ENCODE data around the gene PPP2R2C. TPM values are rescaled to one million over a fixed set of nuclear protein-coding genes. Genes with fewer than 3 reads are reported as not detected.

The PPP2R2C gene
- total RNA-seq, 4 donors from 2014 or later: 0.50 to 2.7 (median 1.4) TPM

DNA sequence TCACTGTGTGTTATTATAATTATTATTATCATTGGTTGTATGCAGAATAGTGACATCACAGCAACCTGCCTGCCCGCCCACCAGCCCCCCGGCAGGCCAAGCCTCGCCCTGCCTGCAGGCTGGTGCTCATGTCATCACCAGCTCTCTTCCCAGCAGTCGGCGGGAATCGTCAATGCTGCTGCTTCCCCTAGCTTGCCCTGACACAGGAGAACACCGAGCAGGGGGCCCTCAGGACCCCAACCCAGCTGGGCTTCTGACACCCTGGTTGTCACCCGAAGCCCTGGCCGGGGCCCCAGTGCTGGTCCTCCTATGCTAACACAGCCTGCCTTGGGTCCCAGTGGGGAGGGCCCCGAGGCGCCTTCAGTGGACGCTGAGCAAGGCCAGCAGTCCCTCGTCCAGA is 100.6 kb downstream of the PPP2R2C start:
- Histone ChIP-seq H3K4me1 (no peaks in the 10 kb centered on the region), H3K4me3 (no peak overlapping the region), H3K9me3 (no peaks in the 10 kb centered on the region), H3K27me3 (peaks cover 0 to 43% (median 0%) of the 10 kb centered on the region in 4 donors), H3K36me3 (no peaks in the 10 kb centered on the region), H3K27ac (replicated peaks in 1 of 4) (no peak overlapping the region)
- 93% methylated on average over 11 of the region's 13 CpGs for whole genome bisulfite sequencing
- no peak for TF ChIP-seq POLR2AphosphoS5 (IDR thresholded peaks at IDR 0.05)
- no peak for TF ChIP-seq EP300 (IDR thresholded peaks at IDR 0.05)
- no peak for TF ChIP-seq POLR2A (IDR thresholded peaks at IDR 0.05; ENCODE audit: low read depth)
- TF ChIP-seq CTCF (IDR thresholded peaks at IDR 0.05): no peak
- DNase-seq (ENCODE audit: extremely low spot score): no peak
- intact Hi-C loops (cut with DNase I): no loop called here

- no peaks in the 10 kb centered on the region for H3K9me3 ChIP-seq
- WGBS: 83% methylated on average over 4 of the region's 5 CpGs
- no peak for DNase-seq (ENCODE audit: extremely low spot score)
- H3K27me3 ChIP-seq: peaks cover 0 to 45% (median 0%) of the 10 kb centered on the region in 4 donors
- no peak for TF ChIP-seq POLR2A (IDR thresholded peaks at IDR 0.05; ENCODE audit: low read depth)
- no peak for TF ChIP-seq CTCF (IDR thresholded peaks at IDR 0.05)
- no peak for TF ChIP-seq POLR2AphosphoS5 (IDR thresholded peaks at IDR 0.05)
- no peak overlapping the region for H3K27ac ChIP-seq (replicated peaks in 1 of 4)
- H3K36me3 ChIP-seq: no peaks in the 10 kb centered on the region
- H3K4me1 ChIP-seq: no peaks in the 10 kb centered on the region
- intact Hi-C loops (cut with DNase I): no loop called here
- H3K4me3 ChIP-seq: no peak overlapping the region
Measured at GRCh38 chr4:6371271-6371670, 101.1 kb downstream of the PPP2R2C start.

GRCh38 chr4:6369924-6370645 is 102.3 kb downstream of the PPP2R2C start:
- H3K4me3 ChIP-seq: no peak overlapping the region
- no peaks in the 10 kb centered on the region for H3K9me3 ChIP-seq
- H3K27ac ChIP-seq (replicated peaks in 1 of 4): no peak overlapping the region
- intact Hi-C loops (cut with DNase I): no loop called here
- 59% methylated on average over 12 of the region's 17 CpGs for WGBS
- no peaks in the 10 kb centered on the region for H3K4me1 ChIP-seq
- H3K36me3 ChIP-seq: no peaks in the 10 kb centered on the region
- TF ChIP-seq CTCF (IDR thresholded peaks at IDR 0.05) (no peak), POLR2A (IDR thresholded peaks at IDR 0.05; ENCODE audit: low read depth) (no peak), EP300 (IDR thresholded peaks at IDR 0.05) (no peak), POLR2AphosphoS5 (IDR thresholded peaks at IDR 0.05) (no peak)
- H3K27me3 ChIP-seq: peaks cover 0 to 45% (median 0%) of the 10 kb centered on the region in 4 donors
- no peak for DNase-seq (ENCODE audit: extremely low spot score)

DNA sequence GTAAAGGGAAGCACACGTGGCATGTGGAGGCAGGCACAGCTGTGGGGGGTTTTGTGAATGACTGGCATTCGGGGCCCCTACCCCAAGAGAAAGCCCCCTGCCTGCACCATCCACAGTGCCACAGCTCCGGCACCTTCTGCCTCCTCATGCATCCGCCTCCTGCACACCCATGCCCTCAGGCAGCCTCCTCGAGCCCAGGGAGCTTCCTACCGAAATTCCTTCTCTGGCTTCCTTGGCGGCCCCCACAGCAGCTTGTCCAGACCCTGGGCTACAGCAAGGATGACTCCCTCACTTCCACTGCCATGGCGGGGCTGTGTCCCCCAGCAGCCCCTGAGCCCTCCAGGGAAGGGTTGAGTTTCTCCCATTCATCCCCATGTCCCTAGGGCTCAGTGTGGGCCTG is 102.9 kb downstream of the PPP2R2C start:
- no peak overlapping the region for H3K4me3 ChIP-seq
- H3K27ac ChIP-seq (replicated peaks in 1 of 4): no peak overlapping the region
- H3K36me3 ChIP-seq: no peaks in the 10 kb centered on the region
- DNase-seq (ENCODE audit: extremely low spot score): no peak
- 59% methylated on average over 5 of the region's 8 CpGs for WGBS
- H3K9me3 ChIP-seq: no peaks in the 10 kb centered on the region
- intact Hi-C loops (cut with DNase I): no loop called here
- TF ChIP-seq POLR2A (IDR thresholded peaks at IDR 0.05; ENCODE audit: low read depth) (no peak), EP300 (IDR thresholded peaks at IDR 0.05) (no peak), CTCF (IDR thresholded peaks at IDR 0.05) (no peak), POLR2AphosphoS5 (IDR thresholded peaks at IDR 0.05) (no peak)
- no peaks in the 10 kb centered on the region for H3K4me1 ChIP-seq
- H3K27me3 ChIP-seq: peaks cover 0 to 47% (median 0%) of the 10 kb centered on the region in 4 donors

DNA sequence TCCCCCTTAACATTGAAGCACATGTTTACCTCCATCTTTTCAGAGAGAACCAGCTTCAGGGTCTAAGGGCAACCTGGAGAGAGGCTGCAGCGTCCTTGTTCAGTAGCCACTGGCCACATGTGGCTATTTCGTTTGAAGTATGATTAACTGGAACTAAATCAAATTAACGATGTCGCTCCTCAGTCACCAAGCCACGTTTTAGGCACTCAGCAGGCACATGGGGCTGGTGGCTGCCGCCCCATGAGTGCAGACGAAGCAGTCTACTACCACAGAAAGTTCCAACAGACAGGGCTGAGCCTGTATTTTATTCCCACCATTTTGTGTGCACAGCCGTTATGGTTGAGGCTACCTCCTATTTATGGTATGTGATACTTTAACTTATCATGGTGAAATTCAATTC is 103.4 kb downstream of the PPP2R2C start:
- 71% methylated on average over 8 of the region's 8 CpGs for WGBS
- TF ChIP-seq POLR2A (IDR thresholded peaks at IDR 0.05; ENCODE audit: low read depth): no peak
- no peak for TF ChIP-seq EP300 (IDR thresholded peaks at IDR 0.05)
- no peak for TF ChIP-seq CTCF (IDR thresholded peaks at IDR 0.05)
- no peak for TF ChIP-seq POLR2AphosphoS5 (IDR thresholded peaks at IDR 0.05)
- Histone ChIP-seq H3K27me3 (peaks cover 0 to 51% (median 0%) of the 10 kb centered on the region in 4 donors), H3K36me3 (no peaks in the 10 kb centered on the region), H3K4me3 (no peak overlapping the region), H3K4me1 (no peaks in the 10 kb centered on the region), H3K27ac (replicated peaks in 1 of 4) (no peak overlapping the region), H3K9me3 (no peaks in the 10 kb centered on the region)
- intact Hi-C loops (cut with DNase I): no loop called here
- no peak for DNase-seq (ENCODE audit: extremely low spot score)
